Uterus (tissue), 4 donors: Measurements from ENCODE around the gene ROS1. TPM values are rescaled to one million over a fixed set of nuclear protein-coding genes. Genes with fewer than 3 reads are reported as not detected.

Experiments
- DNase-seq, 2 donors: peaks; one replicate each; pipeline ENCODE4 v3.0.0-alpha.2; 2019 to 2020
- H3K27ac ChIP-seq, 2 donors: fragments of 200-600 bp; sonication (generic); 1 replicate in 1 of 2; 2 replicates in 1 of 2; pipeline ENCODE4 v1.5.1; 2016 to 2018
- H3K27me3 ChIP-seq, 2 donors: fragments of 200-600 bp; sonication (generic); one replicate each; pipeline ENCODE4 v1.5.1; 2018 to 2019; ENCODE audit warnings: control low read depth in 1 of 2
- H3K36me3 ChIP-seq, 2 donors: fragments of 200-600 bp; sonication (generic); one replicate each; pipeline ENCODE4 v1.5.1; 2019; ENCODE audit warnings: control low read depth in 1 of 2
- H3K4me1 ChIP-seq, 2 donors: fragments of 200-600 bp; sonication (generic); one replicate each; pipeline ENCODE4 v1.5.1; 2018 to 2019; ENCODE audit warnings: control low read depth in 1 of 2
- H3K4me3 ChIP-seq, 2 donors: fragments of 200-600 bp; sonication (generic); 1 replicate in 1 of 2; 2 replicates in 1 of 2; pipeline ENCODE4 v1.5.1; 2018 to 2019; ENCODE audit warnings: mild to moderate bottlenecking in 1 of 2
- H3K9me3 ChIP-seq, 2 donors: fragments of 200-600 bp; sonication (generic); one replicate each; pipeline ENCODE4 v1.5.1; 2019; ENCODE audit warnings: control low read depth in 1 of 2
- CTCF ChIP-seq, 4 experiments: fragments of 200-600 bp in 2 of 4; fragments of 450-650 bp in 2 of 4; sonication (generic) in 2 of 4; IDR thresholded peaks; one replicate each; pipeline ENCODE4 v1.5.1; 2016 to 2019; ENCODE audit warnings: antibody characterized with exemption in 4 of 4, mild to moderate bottlenecking in 2 of 4, moderate library complexity in 1 of 4
- POLR2A ChIP-seq, 2 donors: fragments of 450-650 bp; IDR thresholded peaks; one replicate each; pipeline ENCODE4 v1.6.1; 2016; ENCODE audit warnings: antibody characterized with exemption in 2 of 2, mild to moderate bottlenecking in 1 of 2, moderate library complexity in 1 of 2
- intact Hi-C: fragments of 100-400 bp; cut with DNase I; formaldehyde crosslinking; loops from one replicate; pipeline ENCODE4 v1.15.1; 2023; ENCODE audit warnings: low total_unique reads
- total RNA-seq, 4 donors: library from RNA; depleted of rRNA in 3 of 4; stranded (reverse); fragments of >200 nt in 3 of 4; gene quantifications; one replicate each; pipeline versions ENCODE4 v1.1.0 to v1.2.4, GENCODE V29; 2014 to 2023
- donor health status: DM: yes; HTN: yes; CAD: no.

The ROS1 gene
- total RNA-seq, 4 donors from 2014 or later: 2.0 TPM; not detected in 3

- H3K4me1 ChIP-seq: no peaks in the 10 kb centered on the region
- H3K4me3 ChIP-seq: no peak overlapping the region
- DNase-seq: no peak
- no peak overlapping the region for H3K27ac ChIP-seq
- no peaks in the 10 kb centered on the region for H3K36me3 ChIP-seq
- H3K27me3 ChIP-seq: no peaks in the 10 kb centered on the region
- intact Hi-C loops: no loop called here
- no peak for TF ChIP-seq POLR2A (IDR thresholded peaks at IDR 0.05)
- no peak for TF ChIP-seq CTCF (IDR thresholded peaks at IDR 0.05)
- no peaks in the 10 kb centered on the region for H3K9me3 ChIP-seq
Measured at GRCh38 chr6:117417851-117418250, 7.9 kb downstream of the ROS1 start.

- TF ChIP-seq POLR2A (IDR thresholded peaks at IDR 0.05) (no peak), CTCF (IDR thresholded peaks at IDR 0.05) (no peak)
- intact Hi-C loops: no loop called here
- Histone ChIP-seq H3K4me1 (no peaks in the 10 kb centered on the region), H3K36me3 (no peaks in the 10 kb centered on the region), H3K27me3 (no peaks in the 10 kb centered on the region), H3K27ac (no peak overlapping the region), H3K4me3 (no peak overlapping the region), H3K9me3 (no peaks in the 10 kb centered on the region)
- DNase-seq: no peak
Measured at GRCh38 chr6:117414770-117415169, 11.0 kb downstream of the ROS1 start.

GRCh38 chr6:117411474-117411873 is 14.3 kb downstream of the ROS1 start:
- Histone ChIP-seq H3K27ac (no peak overlapping the region), H3K36me3 (no peaks in the 10 kb centered on the region), H3K27me3 (no peaks in the 10 kb centered on the region), H3K9me3 (no peaks in the 10 kb centered on the region), H3K4me1 (no peaks in the 10 kb centered on the region), H3K4me3 (no peak overlapping the region)
- TF ChIP-seq POLR2A (IDR thresholded peaks at IDR 0.05) (no peak), CTCF (IDR thresholded peaks at IDR 0.05) (no peak)
- no peak for DNase-seq
- intact Hi-C loops: no loop called here

- Histone ChIP-seq H3K27me3 (no peaks in the 10 kb centered on the region), H3K9me3 (no peaks in the 10 kb centered on the region), H3K27ac (no peak overlapping the region), H3K4me1 (no peaks in the 10 kb centered on the region), H3K4me3 (no peak overlapping the region), H3K36me3 (no peaks in the 10 kb centered on the region)
- DNase-seq: no peak
- intact Hi-C loops: no loop called here
- no peak for TF ChIP-seq CTCF (IDR thresholded peaks at IDR 0.05)
- TF ChIP-seq POLR2A (IDR thresholded peaks at IDR 0.05): no peak
Measured at GRCh38 chr6:117409863-117410262, 15.9 kb downstream of the ROS1 start.

GRCh38 chr6:117409420-117409819 is 16.3 kb downstream of the ROS1 start:
- TF ChIP-seq POLR2A (IDR thresholded peaks at IDR 0.05): no peak
- no peak for TF ChIP-seq CTCF (IDR thresholded peaks at IDR 0.05)
- Histone ChIP-seq H3K27ac (no peak overlapping the region), H3K9me3 (no peaks in the 10 kb centered on the region), H3K4me3 (no peak overlapping the region), H3K27me3 (no peaks in the 10 kb centered on the region), H3K36me3 (no peaks in the 10 kb centered on the region), H3K4me1 (no peaks in the 10 kb centered on the region)
- no peak for DNase-seq
- intact Hi-C loops: no loop called here
